Measurements from ENCODE around the gene EEPD1.
"Not testable (repeated sequence)": the region's sequence is repeated elsewhere in the genome, so short reads cannot be mapped to it uniquely, and the experiment has no call there.

EEPD1 gene

DNA sequence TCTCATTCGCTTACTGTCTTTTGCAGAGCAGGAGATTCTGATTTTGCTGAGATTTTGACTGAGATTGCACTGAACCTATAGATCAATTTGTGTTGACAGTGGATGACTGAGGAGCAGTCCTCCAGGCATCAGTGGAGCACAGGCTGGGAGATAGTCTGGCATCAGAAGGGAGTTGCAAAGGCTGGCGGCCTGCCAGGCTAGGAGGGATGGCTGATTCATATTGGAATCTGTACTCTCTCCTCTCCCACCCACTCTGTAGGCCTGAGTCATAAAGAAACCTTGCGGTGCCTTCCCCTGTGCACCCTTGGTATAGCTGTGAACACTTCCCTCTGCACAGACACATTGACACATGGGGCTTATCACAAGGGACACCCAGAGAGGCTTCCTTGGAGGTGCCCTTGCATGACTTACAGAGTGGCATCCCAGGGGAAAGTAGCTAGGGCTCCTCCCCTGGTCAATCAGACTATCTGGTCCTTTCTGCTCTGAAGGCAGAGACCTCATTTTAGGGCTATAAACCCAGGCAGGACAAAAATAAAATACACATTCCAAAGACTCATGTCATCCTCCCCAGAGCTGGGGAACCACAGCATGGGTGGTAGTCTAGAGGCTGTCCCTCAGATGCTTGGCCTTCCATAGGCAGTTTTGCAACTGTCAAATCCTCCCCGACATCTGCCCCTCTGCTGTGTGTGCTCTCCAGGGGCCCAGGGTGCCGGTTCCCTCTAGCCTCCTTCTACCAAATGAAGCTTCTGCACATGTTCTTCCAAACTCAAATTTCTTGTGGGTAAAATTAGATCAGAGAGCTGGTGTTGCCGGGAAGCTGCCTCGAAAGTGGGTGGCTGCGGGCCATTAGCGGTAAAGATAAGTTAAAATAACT is 37.4 kb upstream of the EEPD1 start:
- Histone ChIP-seq H3K9ac (ENCODE audit: low read length in 5 of 5) (no peak overlapping the region), H3K27ac (ENCODE audit: low read depth, low read length) (peak overlapping the region; percentile 63), H3K36me3 (ENCODE audit: control insufficient read depth in 5 of 5, insufficient read depth in 5 of 5, low read length in 5 of 5) (no peaks in the 10 kb centered on the region), H3K4me1 (ENCODE audit: control insufficient read depth in 5 of 5, insufficient read depth in 5 of 5, low read length in 5 of 5) (peaks cover 20 to 44% (median 41%) of the 10 kb centered on the region in 5 donors), H3K4me3 (ENCODE audit: low read depth in 1 of 5, low read length in 5 of 5) (no peak overlapping the region), H3K27me3 (ENCODE audit: control insufficient read depth in 5 of 5, insufficient read depth in 4 of 5, low read length in 5 of 5) (no peaks in the 10 kb centered on the region), H3K9me3 (ENCODE audit: control insufficient read depth in 5 of 5, low read length in 5 of 5) (no peaks in the 10 kb centered on the region)

DNA sequence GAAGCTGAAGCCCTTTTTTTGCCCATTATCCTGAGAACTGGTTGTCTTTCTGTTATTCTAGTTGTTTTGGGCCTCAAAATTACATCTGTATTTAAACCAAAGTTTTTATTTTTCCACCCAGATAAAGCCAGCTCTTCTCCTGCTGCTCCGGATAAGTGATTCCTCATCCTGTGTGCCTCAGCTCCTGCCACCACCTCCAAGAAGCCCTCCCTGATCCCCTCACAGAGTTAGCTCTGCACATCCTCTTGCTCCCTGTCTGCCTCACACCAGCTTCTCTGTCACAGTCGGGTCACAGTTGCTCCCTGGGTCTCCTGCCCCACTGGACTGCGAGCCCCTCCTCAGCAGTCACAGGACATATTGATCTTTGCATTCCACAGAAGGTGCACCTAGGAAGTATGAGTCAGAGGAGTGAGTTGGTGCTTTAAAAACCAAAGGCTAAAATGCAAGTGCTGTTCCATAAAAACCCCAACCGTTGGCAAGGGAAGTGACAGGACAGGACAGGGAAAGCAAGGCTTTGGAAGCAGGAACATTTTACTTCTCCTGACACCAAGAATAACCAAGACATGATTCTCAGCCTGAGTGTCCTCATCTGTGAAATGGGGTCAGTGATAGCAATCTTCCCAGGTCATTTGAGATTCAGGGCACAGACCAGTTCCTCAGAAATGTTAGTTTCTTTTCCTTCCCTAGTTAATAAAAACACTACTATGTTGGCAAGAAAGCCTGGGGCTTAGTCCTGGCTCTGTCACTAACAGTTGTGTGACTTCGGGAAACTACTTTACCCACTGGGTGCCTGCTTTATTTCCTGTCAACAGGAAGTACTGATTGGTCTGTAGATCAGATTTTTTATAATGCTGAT is 36.5 kb upstream of the EEPD1 start:
- Histone ChIP-seq H3K36me3 (ENCODE audit: control insufficient read depth in 5 of 5, insufficient read depth in 5 of 5, low read length in 5 of 5) (no peaks in the 10 kb centered on the region), H3K27me3 (ENCODE audit: control insufficient read depth in 5 of 5, insufficient read depth in 4 of 5, low read length in 5 of 5) (no peaks in the 10 kb centered on the region), H3K9ac (ENCODE audit: low read length in 5 of 5) (peak overlapping the region in 3 of 5 donors; percentile 18 to 55 (median 44)), H3K4me1 (ENCODE audit: control insufficient read depth in 5 of 5, insufficient read depth in 5 of 5, low read length in 5 of 5) (peaks cover 20 to 44% (median 41%) of the 10 kb centered on the region in 5 donors), H3K4me3 (ENCODE audit: low read depth in 1 of 5, low read length in 5 of 5) (no peak overlapping the region), H3K9me3 (ENCODE audit: control insufficient read depth in 5 of 5, low read length in 5 of 5) (no peaks in the 10 kb centered on the region), H3K27ac (ENCODE audit: low read depth, low read length) (peak overlapping the region; percentile 63)

DNA sequence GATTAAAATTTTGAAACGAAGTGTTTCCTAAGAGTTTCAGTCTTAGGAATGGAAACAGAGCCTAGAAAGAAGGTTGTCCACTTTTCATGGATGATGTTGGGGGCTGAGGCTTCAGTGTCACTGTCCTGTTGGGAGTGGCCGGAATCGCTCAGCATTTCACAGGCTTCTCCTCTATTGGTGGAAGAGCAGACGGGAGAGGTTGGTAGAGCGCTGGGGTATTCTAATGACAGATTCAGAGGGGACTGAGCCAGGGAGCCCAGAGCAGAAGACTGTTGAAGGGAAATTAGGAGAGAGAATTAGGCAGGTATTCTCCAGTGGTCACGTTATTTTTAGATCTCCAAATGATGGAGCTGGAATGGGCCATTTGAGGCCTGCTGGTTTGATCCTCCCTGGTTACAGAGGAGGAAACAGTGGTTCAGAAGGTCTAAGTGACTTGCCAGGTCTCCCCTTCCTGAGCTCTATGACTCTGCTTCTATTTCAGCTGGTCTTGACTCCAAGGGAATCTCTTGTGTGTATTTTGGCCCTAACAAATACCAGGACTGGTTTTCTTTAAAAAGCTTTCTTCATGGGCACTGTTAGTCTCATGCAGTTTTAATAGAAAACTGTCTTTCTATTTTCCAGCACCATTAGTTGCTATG is 35.7 kb upstream of the EEPD1 start:
- H3K4me1 ChIP-seq (ENCODE audit: control insufficient read depth in 5 of 5, insufficient read depth in 5 of 5, low read length in 5 of 5), result peaks cover 20 to 44% (median 41%) of the 10 kb centered on the region in 5 donors
- H3K27ac ChIP-seq (ENCODE audit: low read depth, low read length), result peak overlapping the region; percentile 63
- peak overlapping the region in 1 of 5 donors; percentile 18 for H3K9ac ChIP-seq (ENCODE audit: low read length in 5 of 5)

DNA sequence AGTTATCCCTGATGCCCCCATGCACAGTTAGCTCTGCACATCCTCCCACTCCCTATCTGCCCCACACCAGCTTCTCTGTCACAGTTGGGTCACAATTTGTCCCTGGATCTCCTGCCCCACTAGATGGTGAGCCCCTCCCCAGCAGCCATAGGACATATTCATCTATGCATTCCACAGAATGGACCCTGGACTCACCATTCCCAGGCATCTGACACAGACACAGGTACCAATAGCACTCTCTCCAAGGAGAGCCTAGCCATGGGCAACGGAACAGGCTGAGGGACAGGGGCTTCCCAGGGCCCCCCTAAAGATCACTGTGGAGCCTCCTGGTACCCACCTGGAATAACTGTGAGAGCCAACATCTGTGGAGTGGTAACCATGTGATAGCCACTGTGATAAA is 34.7 kb upstream of the EEPD1 start:
- Histone ChIP-seq H3K27ac (ENCODE audit: low read depth, low read length) (no peak overlapping the region), H3K9ac (ENCODE audit: low read length in 5 of 5) (no peak overlapping the region), H3K27me3 (ENCODE audit: control insufficient read depth in 5 of 5, insufficient read depth in 4 of 5, low read length in 5 of 5) (no peaks in the 10 kb centered on the region), H3K4me1 (ENCODE audit: control insufficient read depth in 5 of 5, insufficient read depth in 5 of 5, low read length in 5 of 5) (peaks cover 20 to 44% (median 41%) of the 10 kb centered on the region in 5 donors), H3K36me3 (ENCODE audit: control insufficient read depth in 5 of 5, insufficient read depth in 5 of 5, low read length in 5 of 5) (no peaks in the 10 kb centered on the region), H3K4me3 (ENCODE audit: low read depth in 1 of 5, low read length in 5 of 5) (no peak overlapping the region), H3K9me3 (ENCODE audit: control insufficient read depth in 5 of 5, low read length in 5 of 5) (no peaks in the 10 kb centered on the region)

More for the DNA sequence above, 35.7 kb upstream of the EEPD1 start:
- Histone ChIP-seq H3K36me3 (ENCODE audit: control insufficient read depth in 5 of 5, insufficient read depth in 5 of 5, low read length in 5 of 5) (no peaks in the 10 kb centered on the region), H3K27me3 (ENCODE audit: control insufficient read depth in 5 of 5, insufficient read depth in 4 of 5, low read length in 5 of 5) (no peaks in the 10 kb centered on the region), H3K4me3 (ENCODE audit: low read depth in 1 of 5, low read length in 5 of 5) (no peak overlapping the region), H3K9me3 (ENCODE audit: control insufficient read depth in 5 of 5, low read length in 5 of 5) (no peaks in the 10 kb centered on the region)

DNA sequence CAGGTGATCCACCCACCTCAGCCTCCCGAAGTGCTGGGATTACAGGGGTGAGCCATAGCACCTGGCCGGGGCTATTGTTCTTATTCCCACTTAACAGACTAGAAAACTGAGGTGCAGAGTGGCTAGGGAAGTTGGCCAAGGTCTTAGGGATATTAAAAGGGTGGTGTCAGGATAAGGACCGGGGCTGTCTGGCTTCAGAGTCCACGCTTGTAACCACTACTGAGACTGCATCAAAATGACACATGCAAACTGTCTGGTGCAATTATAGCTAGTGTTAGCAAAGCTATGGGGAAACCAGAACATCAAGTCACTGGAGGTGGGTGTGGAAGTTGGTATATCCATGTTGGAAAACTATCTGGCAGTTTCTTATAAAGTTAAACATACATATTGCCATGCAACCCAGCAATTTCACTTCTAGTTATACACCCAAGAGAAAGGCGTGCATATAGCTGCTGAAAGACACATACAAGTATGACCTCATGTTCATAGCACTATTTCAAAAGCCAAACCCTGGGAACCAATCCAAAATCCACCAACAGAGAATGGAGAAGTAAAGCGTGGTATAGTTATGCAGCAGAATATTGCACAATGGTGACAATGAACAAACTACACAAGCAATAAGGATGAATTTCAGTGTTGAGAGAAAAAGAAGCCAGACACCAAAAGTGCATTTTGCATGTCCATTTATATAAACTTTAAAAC is 33.9 kb upstream of the EEPD1 start:
- H3K27me3 ChIP-seq (ENCODE audit: control insufficient read depth in 5 of 5, insufficient read depth in 4 of 5, low read length in 5 of 5), result no peaks in the 10 kb centered on the region
- peak overlapping the region in 1 of 5 donors; percentile 12 for H3K4me3 ChIP-seq (ENCODE audit: low read depth in 1 of 5, low read length in 5 of 5)
- H3K9ac ChIP-seq (ENCODE audit: low read length in 5 of 5), result no peak overlapping the region
- no peak overlapping the region for H3K27ac ChIP-seq (ENCODE audit: low read depth, low read length)
- H3K4me1 ChIP-seq (ENCODE audit: control insufficient read depth in 5 of 5, insufficient read depth in 5 of 5, low read length in 5 of 5), result peaks cover 20 to 44% (median 41%) of the 10 kb centered on the region in 5 donors
- H3K9me3 ChIP-seq (ENCODE audit: control insufficient read depth in 5 of 5, low read length in 5 of 5), result no peaks in the 10 kb centered on the region
- no peaks in the 10 kb centered on the region for H3K36me3 ChIP-seq (ENCODE audit: control insufficient read depth in 5 of 5, insufficient read depth in 5 of 5, low read length in 5 of 5)

DNA sequence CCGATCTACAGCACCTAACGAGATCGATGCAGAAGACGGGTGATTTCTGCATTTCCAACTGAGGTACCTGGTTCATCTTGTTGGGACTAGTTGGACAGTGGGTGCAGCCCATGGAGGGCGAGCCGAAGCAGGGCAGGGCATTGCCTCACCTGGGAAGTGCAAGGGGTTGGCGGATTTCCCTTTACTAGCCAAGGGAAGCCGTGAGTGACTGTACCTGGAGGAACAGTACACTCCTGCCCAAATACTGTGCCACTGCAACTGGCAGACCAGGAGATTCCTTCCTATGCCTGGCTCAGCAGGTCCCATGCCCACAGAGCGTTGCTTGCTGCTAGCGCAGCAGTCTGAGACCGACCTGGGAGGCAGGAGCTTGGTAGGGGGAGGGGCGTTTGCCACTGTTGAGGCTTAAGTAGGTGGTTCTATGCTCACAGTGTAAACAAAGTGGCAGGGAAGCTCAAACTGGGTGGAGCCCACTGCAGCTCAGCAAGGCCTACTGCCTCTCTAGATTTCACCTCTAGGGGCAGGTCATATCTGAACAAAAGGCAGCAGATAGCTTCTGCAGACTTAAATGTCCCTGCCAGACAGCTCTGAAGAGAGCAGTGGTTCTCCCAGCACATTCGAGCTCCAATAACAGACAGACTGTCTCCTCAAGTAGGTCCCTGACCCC is 32.9 kb upstream of the EEPD1 start:
- H3K4me1 ChIP-seq (ENCODE audit: control insufficient read depth in 5 of 5, insufficient read depth in 5 of 5, low read length in 5 of 5), result peaks cover 20 to 44% (median 41%) of the 10 kb centered on the region in 5 donors
- H3K9ac ChIP-seq (ENCODE audit: low read length in 5 of 5); H3K9me3 ChIP-seq (ENCODE audit: control insufficient read depth in 5 of 5, low read length in 5 of 5); H3K27me3 ChIP-seq (ENCODE audit: control insufficient read depth in 5 of 5, insufficient read depth in 4 of 5, low read length in 5 of 5); H3K36me3 ChIP-seq (ENCODE audit: control insufficient read depth in 5 of 5, insufficient read depth in 5 of 5, low read length in 5 of 5); H3K4me3 ChIP-seq (ENCODE audit: low read depth in 1 of 5, low read length in 5 of 5); H3K27ac ChIP-seq (ENCODE audit: low read depth, low read length): not testable (repeated sequence)

DNA sequence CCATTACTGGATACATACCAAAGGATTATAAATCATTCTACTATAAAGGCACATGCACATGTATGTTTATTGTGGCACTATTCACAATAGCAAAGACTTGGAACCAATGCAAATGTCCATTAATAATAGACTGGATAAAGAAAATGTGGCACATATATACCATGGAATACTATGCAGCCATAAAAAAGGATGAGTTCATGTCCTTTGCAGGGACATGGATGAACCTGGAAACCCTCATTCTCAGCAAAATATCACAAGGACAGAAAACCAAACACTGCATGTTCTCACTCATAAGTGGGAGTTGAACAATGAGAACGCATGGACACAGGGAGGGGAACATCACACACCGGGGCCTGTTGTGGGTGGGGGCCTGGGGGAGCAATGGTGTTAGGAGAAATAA is 27.4 kb upstream of the EEPD1 start:
- H3K27me3 ChIP-seq (ENCODE audit: control insufficient read depth in 5 of 5, insufficient read depth in 4 of 5, low read length in 5 of 5); H3K27ac ChIP-seq (ENCODE audit: low read depth, low read length); H3K4me3 ChIP-seq (ENCODE audit: low read depth in 1 of 5, low read length in 5 of 5); H3K36me3 ChIP-seq (ENCODE audit: control insufficient read depth in 5 of 5, insufficient read depth in 5 of 5, low read length in 5 of 5); H3K9ac ChIP-seq (ENCODE audit: low read length in 5 of 5); H3K9me3 ChIP-seq (ENCODE audit: control insufficient read depth in 5 of 5, low read length in 5 of 5): not testable (repeated sequence)
- H3K4me1 ChIP-seq (ENCODE audit: control insufficient read depth in 5 of 5, insufficient read depth in 5 of 5, low read length in 5 of 5), result peaks cover 7 to 27% (median 15%) of the 10 kb centered on the region in 5 donors

DNA sequence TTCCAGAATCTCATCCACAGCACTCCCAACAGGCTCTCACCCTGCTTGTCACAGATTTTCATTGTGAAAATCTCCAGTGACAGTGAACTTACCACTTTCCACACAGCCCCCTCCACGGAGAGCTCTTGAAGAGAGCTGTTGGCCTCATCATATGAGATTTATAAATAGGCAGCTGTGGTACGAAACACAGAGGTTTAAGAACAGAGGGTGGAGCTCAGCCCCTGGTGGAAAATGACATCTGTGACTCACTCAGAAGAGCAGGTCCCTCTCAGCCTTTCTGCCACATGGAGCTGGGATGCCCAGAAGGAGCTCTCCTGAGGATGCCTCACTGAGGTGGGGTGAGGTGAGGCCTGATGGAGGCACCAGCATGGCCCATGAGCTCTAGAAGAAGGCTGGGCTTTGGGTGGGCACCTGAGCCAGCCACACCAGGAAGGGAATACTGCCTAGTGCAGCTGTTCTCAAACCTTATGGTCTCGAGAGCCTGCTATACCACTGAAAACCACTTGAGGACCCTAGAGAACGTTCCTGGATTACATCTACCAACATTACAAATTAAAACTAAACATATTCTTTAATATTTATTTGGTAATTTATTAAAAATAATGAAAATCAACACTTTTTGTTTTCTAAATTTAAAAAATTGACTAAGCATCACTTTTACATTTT is 25.8 kb upstream of the EEPD1 start:
- H3K4me1 ChIP-seq (ENCODE audit: control insufficient read depth in 5 of 5, insufficient read depth in 5 of 5, low read length in 5 of 5), result peaks cover 7 to 34% (median 21%) of the 10 kb centered on the region in 5 donors
- no peaks in the 10 kb centered on the region for H3K36me3 ChIP-seq (ENCODE audit: control insufficient read depth in 5 of 5, insufficient read depth in 5 of 5, low read length in 5 of 5)
- H3K9me3 ChIP-seq (ENCODE audit: control insufficient read depth in 5 of 5, low read length in 5 of 5), result no peaks in the 10 kb centered on the region
- H3K27ac ChIP-seq (ENCODE audit: low read depth, low read length), result no peak overlapping the region
- peaks cover 0 to 4% (median 0%) of the 10 kb centered on the region in 5 donors for H3K27me3 ChIP-seq (ENCODE audit: control insufficient read depth in 5 of 5, insufficient read depth in 4 of 5, low read length in 5 of 5)
- H3K9ac ChIP-seq (ENCODE audit: low read length in 5 of 5), result no peak overlapping the region
- no peak overlapping the region for H3K4me3 ChIP-seq (ENCODE audit: low read depth in 1 of 5, low read length in 5 of 5)
